Activated CD4-positive, alpha-beta T cell treated with anti-CD3 and anti-CD28 coated beads for 36 hours (primary cell): ENCODE data around the gene SLC16A8. TPM values are rescaled to one million over a fixed set of nuclear protein-coding genes. Genes with fewer than 3 reads are reported as not detected.

Experiments
- ATAC-seq: fragments of 200-7000 bp; cut with Tn5 transposase; one replicate; pipeline ENCODE4 v1.10.0; 2021; ENCODE audit warnings: mild to moderate bottlenecking, moderate library complexity
- CTCF ChIA-PET: fragments of 350-600 bp; sonication (Branson Sonifier 250); formaldehyde crosslinking; loops from one replicate; lab custom pipeline; 2021; ENCODE audit warnings: antibody characterized with exemption; lab: Charles Lee
- POLR2A ChIA-PET: fragments of 350-600 bp; sonication (Branson Sonifier 250); formaldehyde crosslinking; loops from one replicate; lab custom pipeline; 2021; ENCODE audit warnings: antibody characterized with exemption, inconsistent platforms; lab: Charles Lee
- DNase-seq: peaks from one replicate; pipeline ENCODE4 v3.0.0-alpha.2; 2020
- H3K27ac Mint-ChIP-seq: one replicate; pipeline ENCODE4 v1.8.0; 2021; ENCODE audit warnings: mixed read lengths
- H3K27me3 Mint-ChIP-seq: one replicate; pipeline ENCODE4 v1.8.0; 2021; ENCODE audit warnings: mixed read lengths
- H3K36me3 Mint-ChIP-seq: one replicate; pipeline ENCODE4 v1.8.0; 2021; ENCODE audit warnings: low read depth, mixed read lengths
- H3K4me1 Mint-ChIP-seq: one replicate; pipeline ENCODE4 v1.8.0; 2021; ENCODE audit warnings: mixed read lengths
- H3K4me3 Mint-ChIP-seq: one replicate; pipeline ENCODE4 v1.8.0; 2021; ENCODE audit warnings: mild to moderate bottlenecking, moderate library complexity, mixed read lengths
- H3K9me3 Mint-ChIP-seq: one replicate; pipeline ENCODE4 v1.8.0; 2021; ENCODE audit warnings: low read depth, mixed read lengths
- intact Hi-C, 2 experiments: fragments of 100-400 bp; cut with DNase I in 1 of 2; cut with micrococcal nuclease in 1 of 2; formaldehyde crosslinking; loops; one replicate each; pipeline versions ENCODE4 v1.14.2 to v1.15.1; 2022 to 2024; cut with DNase I, micrococcal nuclease
- total RNA-seq, 2 experiments: library from RNA; stranded (reverse); gene quantifications; one replicate each; pipeline ENCODE4 v1.2.3, GENCODE V29; 2021

The SLC16A8 gene
- total RNA-seq, 2 experiments from 2014 or later = not detected

- no peak for DNase-seq
- Mint-ChIP-seq H3K36me3 (no peaks in the 10 kb centered on the region), H3K9me3 (no peaks in the 10 kb centered on the region), H3K4me1 (peaks cover 2% of the 10 kb centered on the region), H3K27ac (no peak overlapping the region), H3K4me3 (no peak overlapping the region), H3K27me3 (peaks cover 7% of the 10 kb centered on the region)
- ChIA-PET POLR2A (no interaction called here), CTCF (interaction anchor here (0.5 kb wide), 1 partner anchor 50 kb away, joined by 3 read pairs; no protein-coding TSS in a partner anchor)
- ATAC-seq = no peak
- intact Hi-C loops = loop anchor here (10.0 kb wide), 2 partner anchors 524 to 704 kb away; partner anchors contain the start of genes DMC1 (in 1 of the 2) and SUN2 (in 1 of the 2)
These were observed 33.3 kb downstream of the SLC16A8 start for GRCh38 chr22:38050720-38051119.

- intact Hi-C loops = loop anchor here (10.0 kb wide), 2 partner anchors 525 to 705 kb away; partner anchors contain the start of genes DMC1 (in 1 of the 2) and SUN2 (in 1 of the 2)
- ChIA-PET POLR2A (no interaction called here), CTCF (interaction anchor here (0.5 to 1.3 kb wide), 2 partner anchors 51 to 178 kb away, joined by 3 read pairs; no protein-coding TSS in a partner anchor)
- DNase-seq (no peak), ATAC-seq (no peak)
- H3K27me3 Mint-ChIP-seq = peaks cover 7% of the 10 kb centered on the region
- H3K4me1 Mint-ChIP-seq = peaks cover 2% of the 10 kb centered on the region
- no peaks in the 10 kb centered on the region for H3K9me3 Mint-ChIP-seq
- H3K36me3 Mint-ChIP-seq = no peaks in the 10 kb centered on the region
- no peak overlapping the region for H3K27ac Mint-ChIP-seq
- H3K4me3 Mint-ChIP-seq = no peak overlapping the region
These were observed 34.0 kb downstream of the SLC16A8 start for GRCh38 chr22:38049812-38050619.

GRCh38 chr22:38046070-38046748, 37.8 kb downstream of the SLC16A8 start:
- POLR2A ChIA-PET = no interaction called here
- intact Hi-C loops = no loop called here
- no peak overlapping the region for H3K4me3 Mint-ChIP-seq
- DNase-seq (no peak), ATAC-seq (no peak)
- H3K9me3 Mint-ChIP-seq = no peaks in the 10 kb centered on the region
- H3K36me3 Mint-ChIP-seq = no peaks in the 10 kb centered on the region
- H3K27ac Mint-ChIP-seq = no peak overlapping the region
- no peaks in the 10 kb centered on the region for H3K4me1 Mint-ChIP-seq
- CTCF ChIA-PET = no interaction called here
- peaks cover 7% of the 10 kb centered on the region for H3K27me3 Mint-ChIP-seq

- ChIA-PET CTCF (interaction anchor here (2.9 kb wide), 1 partner anchor 9 kb away, joined by 8 read pairs; no protein-coding TSS in a partner anchor), POLR2A (no interaction called here)
- no peaks in the 10 kb centered on the region for H3K9me3 Mint-ChIP-seq
- peaks cover 2% of the 10 kb centered on the region for H3K27me3 Mint-ChIP-seq
- DNase-seq = no peak
- no peak overlapping the region for H3K27ac Mint-ChIP-seq
- no peaks in the 10 kb centered on the region for H3K36me3 Mint-ChIP-seq
- H3K4me1 Mint-ChIP-seq = no peaks in the 10 kb centered on the region
- ATAC-seq = no peak
- H3K4me3 Mint-ChIP-seq = no peak overlapping the region
- intact Hi-C loops = no loop called here
These were observed 40.6 kb downstream of the SLC16A8 start for GRCh38 chr22:38043151-38044039.

GRCh38 chr22:38042488-38042790, 41.5 kb downstream of the SLC16A8 start:
- intact Hi-C loops = no loop called here
- Mint-ChIP-seq H3K27ac (no peak overlapping the region), H3K36me3 (no peaks in the 10 kb centered on the region), H3K4me3 (no peak overlapping the region), H3K9me3 (no peaks in the 10 kb centered on the region), H3K27me3 (peaks cover 1% of the 10 kb centered on the region), H3K4me1 (no peaks in the 10 kb centered on the region)
- ChIA-PET POLR2A (no interaction called here), CTCF (interaction anchor here (2.9 kb wide), 1 partner anchor 10 kb away, joined by 8 read pairs; no protein-coding TSS in a partner anchor)
- ATAC-seq (no peak), DNase-seq (no peak)

- ATAC-seq = no peak
- intact Hi-C loops = no loop called here
- Mint-ChIP-seq H3K4me3 (no peak overlapping the region), H3K27me3 (no peaks in the 10 kb centered on the region), H3K36me3 (no peaks in the 10 kb centered on the region), H3K9me3 (no peaks in the 10 kb centered on the region), H3K27ac (no peak overlapping the region), H3K4me1 (no peaks in the 10 kb centered on the region)
- ChIA-PET POLR2A (no interaction called here), CTCF (interaction anchor here (2.9 kb wide), 1 partner anchor 10 kb away, joined by 8 read pairs; no protein-coding TSS in a partner anchor)
- DNase-seq = no peak
These were observed 42.1 kb downstream of the SLC16A8 start for GRCh38 chr22:38041760-38042487.

- Mint-ChIP-seq H3K4me1 (no peaks in the 10 kb centered on the region), H3K9me3 (no peaks in the 10 kb centered on the region), H3K27me3 (no peaks in the 10 kb centered on the region), H3K4me3 (no peak overlapping the region), H3K27ac (no peak overlapping the region), H3K36me3 (no peaks in the 10 kb centered on the region)
- intact Hi-C loops = no loop called here
- ChIA-PET POLR2A (no interaction called here), CTCF (interaction anchor here (2.9 kb wide), 1 partner anchor 11 kb away, joined by 8 read pairs; no protein-coding TSS in a partner anchor)
- ATAC-seq (no peak), DNase-seq (no peak)
These were observed 42.8 kb downstream of the SLC16A8 start for GRCh38 chr22:38040953-38041759.

- no peak for ATAC-seq
- DNase-seq = no peak
- H3K36me3 Mint-ChIP-seq = no peaks in the 10 kb centered on the region
- intact Hi-C loops = no loop called here
- no peaks in the 10 kb centered on the region for H3K9me3 Mint-ChIP-seq
- POLR2A ChIA-PET = no interaction called here
- no peaks in the 10 kb centered on the region for H3K27me3 Mint-ChIP-seq
- H3K27ac Mint-ChIP-seq = no peak overlapping the region
- CTCF ChIA-PET = no interaction called here
- H3K4me3 Mint-ChIP-seq = no peak overlapping the region
- no peaks in the 10 kb centered on the region for H3K4me1 Mint-ChIP-seq
These were observed 44.8 kb downstream of the SLC16A8 start for GRCh38 chr22:38038890-38039812.

GRCh38 chr22:38038426-38038825, 45.6 kb downstream of the SLC16A8 start:
- no peaks in the 10 kb centered on the region for H3K36me3 Mint-ChIP-seq
- no peaks in the 10 kb centered on the region for H3K27me3 Mint-ChIP-seq
- ChIA-PET CTCF (no interaction called here), POLR2A (no interaction called here)
- no peaks in the 10 kb centered on the region for H3K9me3 Mint-ChIP-seq
- H3K4me3 Mint-ChIP-seq = no peak overlapping the region
- ATAC-seq (no peak), DNase-seq (no peak)
- H3K4me1 Mint-ChIP-seq = no peaks in the 10 kb centered on the region
- H3K27ac Mint-ChIP-seq = no peak overlapping the region
- intact Hi-C loops = no loop called here
